ENCODE data around the gene PPA1.

DNA sequence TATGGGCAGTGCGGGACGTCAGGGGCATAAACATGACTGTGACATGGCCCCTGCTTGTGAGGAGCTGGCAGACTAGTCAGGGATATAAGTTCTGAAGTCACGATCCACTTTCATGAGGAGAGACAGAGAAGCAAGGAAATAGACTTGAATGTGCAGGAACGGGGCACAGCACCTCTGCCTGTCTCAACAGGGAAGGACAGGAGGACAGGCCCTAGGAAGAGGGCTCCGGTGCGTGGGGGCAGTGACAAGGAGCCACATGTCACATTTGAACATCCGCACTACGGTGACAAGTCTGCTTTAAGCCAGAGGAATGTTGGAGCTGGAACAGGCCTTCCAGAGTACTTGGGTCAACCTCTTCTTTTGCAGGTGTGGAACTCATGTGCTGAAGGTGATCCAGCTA is 43.1 kb downstream of the PPA1 start:
- TF ChIP-seq, protein P1, sequence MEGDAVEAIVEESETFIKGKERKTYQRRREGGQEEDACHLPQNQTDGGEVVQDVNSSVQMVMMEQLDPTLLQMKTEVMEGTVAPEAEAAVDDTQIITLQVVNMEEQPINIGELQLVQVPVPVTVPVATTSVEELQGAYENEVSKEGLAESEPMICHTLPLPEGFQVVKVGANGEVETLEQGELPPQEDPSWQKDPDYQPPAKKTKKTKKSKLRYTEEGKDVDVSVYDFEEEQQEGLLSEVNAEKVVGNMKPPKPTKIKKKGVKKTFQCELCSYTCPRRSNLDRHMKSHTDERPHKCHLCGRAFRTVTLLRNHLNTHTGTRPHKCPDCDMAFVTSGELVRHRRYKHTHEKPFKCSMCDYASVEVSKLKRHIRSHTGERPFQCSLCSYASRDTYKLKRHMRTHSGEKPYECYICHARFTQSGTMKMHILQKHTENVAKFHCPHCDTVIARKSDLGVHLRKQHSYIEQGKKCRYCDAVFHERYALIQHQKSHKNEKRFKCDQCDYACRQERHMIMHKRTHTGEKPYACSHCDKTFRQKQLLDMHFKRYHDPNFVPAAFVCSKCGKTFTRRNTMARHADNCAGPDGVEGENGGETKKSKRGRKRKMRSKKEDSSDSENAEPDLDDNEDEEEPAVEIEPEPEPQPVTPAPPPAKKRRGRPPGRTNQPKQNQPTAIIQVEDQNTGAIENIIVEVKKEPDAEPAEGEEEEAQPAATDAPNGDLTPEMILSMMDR (IDR thresholded peaks at IDR 0.05) = no peak
- TF ChIP-seq RELA (CRISPR knock-in tag; IDR thresholded peaks at IDR 0.05; ENCODE audit: borderline replicate concordance) (no peak), GABPB1 (CRISPR knock-in tag; IDR thresholded peaks at IDR 0.05) (no peak), TP53 (CRISPR knock-in tag; IDR thresholded peaks at IDR 0.05) (no peak), NFE2L1 (CRISPR knock-in tag; IDR thresholded peaks at IDR 0.05) (no peak), ZSCAN18 (CRISPR knock-in tag; IDR thresholded peaks at IDR 0.05) (no peak)
- TF ChIP-seq, protein P2, sequence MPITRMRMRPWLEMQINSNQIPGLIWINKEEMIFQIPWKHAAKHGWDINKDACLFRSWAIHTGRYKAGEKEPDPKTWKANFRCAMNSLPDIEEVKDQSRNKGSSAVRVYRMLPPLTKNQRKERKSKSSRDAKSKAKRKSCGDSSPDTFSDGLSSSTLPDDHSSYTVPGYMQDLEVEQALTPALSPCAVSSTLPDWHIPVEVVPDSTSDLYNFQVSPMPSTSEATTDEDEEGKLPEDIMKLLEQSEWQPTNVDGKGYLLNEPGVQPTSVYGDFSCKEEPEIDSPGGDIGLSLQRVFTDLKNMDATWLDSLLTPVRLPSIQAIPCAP (CRISPR knock-in tag; IDR thresholded peaks at IDR 0.05) = no peak
